HCT116 (cell line): Measurements from ENCODE around the gene PRKAG2.

ENCODE experiments used
- CEBPB ChIP-seq: IDR thresholded peaks from 2 replicates; pipeline ENCODE4 v1.6.1; 2012; ENCODE audit warnings: low read depth
- EZH2 ChIP-seq: fragments of 200-600 bp; sonication (generic); IDR thresholded peaks from 2 replicates; pipeline ENCODE4 v1.6.1; 2017; ENCODE audit warnings: antibody characterized with exemption, mixed run types
- POLR2A ChIP-seq: IDR thresholded peaks from 2 replicates; pipeline ENCODE4 v1.7.0; 2011; ENCODE audit warnings: borderline replicate concordance; ENCODE audit not compliant: insufficient read depth, insufficient read length; ENCODE audit errors: extremely low read depth
- POLR2AphosphoS5 ChIP-seq: IDR thresholded peaks from 2 replicates; pipeline ENCODE4 v1.6.1; 2011; ENCODE audit warnings: mild to moderate bottlenecking, low read depth, low read length, moderate library complexity
- RAD21 ChIP-seq: IDR thresholded peaks from 2 replicates; pipeline ENCODE4 v1.6.1; 2012; ENCODE audit warnings: low read depth, mild to moderate bottlenecking
- SP1 ChIP-seq: IDR thresholded peaks from 2 replicates; pipeline ENCODE4 v1.6.1; 2012; ENCODE audit warnings: low read depth
- TF ChIP-seq, protein P1 (sequence below), 3 experiments: fragments of 200-600 bp in 1 of 3; sonication (generic) in 1 of 3; IDR thresholded peaks in 2 of 3; conservative IDR thresholded peaks in 1 of 3; 2 replicates each; pipeline ENCODE4 v1.5.1; 2012 to 2017; ENCODE audit warnings: low read depth in 2 of 3, low read length in 2 of 3, antibody characterized with exemption in 1 of 3, borderline replicate concordance in 1 of 3, control low read depth in 1 of 3, mild to moderate bottlenecking in 1 of 3, mixed read lengths in 1 of 3, mixed run types in 1 of 3, moderate library complexity in 1 of 3; ENCODE audit not compliant: insufficient read depth in 1 of 3
- TF ChIP-seq, protein P2 (sequence below): IDR thresholded peaks from 2 replicates; pipeline ENCODE4 v1.6.1; 2012

DNA sequence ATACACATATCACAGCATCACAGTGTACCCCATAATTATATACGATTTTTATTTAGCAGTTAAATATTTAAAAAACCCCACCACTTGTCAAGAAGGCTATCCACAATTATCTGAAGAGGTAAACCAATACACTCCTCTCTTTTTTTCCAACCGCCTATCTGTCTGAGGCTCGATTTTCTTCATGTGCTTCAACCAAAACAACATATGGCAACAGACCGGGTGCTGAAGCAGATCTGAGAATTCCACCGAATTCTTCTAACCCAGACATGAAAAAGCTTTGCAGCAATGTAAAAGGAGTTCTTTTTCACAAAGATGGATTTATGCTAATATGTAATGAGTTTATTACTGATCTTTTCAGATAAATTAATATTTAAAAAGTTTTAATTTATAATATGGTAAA is 224.8 kb downstream of the PRKAG2 start:
- TF ChIP-seq POLR2A (no peak), SP1 (no peak), CEBPB (no peak), POLR2AphosphoS5 (no peak), RAD21 (no peak), EZH2 (no peak)
- TF ChIP-seq, protein P1, sequence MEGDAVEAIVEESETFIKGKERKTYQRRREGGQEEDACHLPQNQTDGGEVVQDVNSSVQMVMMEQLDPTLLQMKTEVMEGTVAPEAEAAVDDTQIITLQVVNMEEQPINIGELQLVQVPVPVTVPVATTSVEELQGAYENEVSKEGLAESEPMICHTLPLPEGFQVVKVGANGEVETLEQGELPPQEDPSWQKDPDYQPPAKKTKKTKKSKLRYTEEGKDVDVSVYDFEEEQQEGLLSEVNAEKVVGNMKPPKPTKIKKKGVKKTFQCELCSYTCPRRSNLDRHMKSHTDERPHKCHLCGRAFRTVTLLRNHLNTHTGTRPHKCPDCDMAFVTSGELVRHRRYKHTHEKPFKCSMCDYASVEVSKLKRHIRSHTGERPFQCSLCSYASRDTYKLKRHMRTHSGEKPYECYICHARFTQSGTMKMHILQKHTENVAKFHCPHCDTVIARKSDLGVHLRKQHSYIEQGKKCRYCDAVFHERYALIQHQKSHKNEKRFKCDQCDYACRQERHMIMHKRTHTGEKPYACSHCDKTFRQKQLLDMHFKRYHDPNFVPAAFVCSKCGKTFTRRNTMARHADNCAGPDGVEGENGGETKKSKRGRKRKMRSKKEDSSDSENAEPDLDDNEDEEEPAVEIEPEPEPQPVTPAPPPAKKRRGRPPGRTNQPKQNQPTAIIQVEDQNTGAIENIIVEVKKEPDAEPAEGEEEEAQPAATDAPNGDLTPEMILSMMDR (IDR thresholded peaks at IDR 0.05 in 2 of 3, conservative IDR thresholded peaks at IDR 0.05 in 1 of 3; ENCODE audit: borderline replicate concordance in 1 of 3, insufficient read depth in 1 of 3, low read depth in 2 of 3, low read length in 2 of 3), result no peak
- TF ChIP-seq, protein P2, sequence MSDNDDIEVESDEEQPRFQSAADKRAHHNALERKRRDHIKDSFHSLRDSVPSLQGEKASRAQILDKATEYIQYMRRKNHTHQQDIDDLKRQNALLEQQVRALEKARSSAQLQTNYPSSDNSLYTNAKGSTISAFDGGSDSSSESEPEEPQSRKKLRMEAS, result no peak
